ENCODE results near the gene ITGBL1.

- TF ChIP-seq CTCF (IDR thresholded peaks at IDR 0.05) (no peak), POLR2A (IDR thresholded peaks at IDR 0.05) (no peak)
These were observed 68.9 kb downstream of the ITGBL1 start for GRCh38 chr13:101521371-101521770.

All from testis (tissue), 2 donors.